Activated naive CD8-positive, alpha-beta T cell treated with anti-CD3 and anti-CD28 coated beads, Interleukin-2, amount 10 ng/mL, durations not matched to agents 7 days and 5 days (primary cell): ENCODE data around the gene PTX3. TPM values are rescaled to one million over a fixed set of nuclear protein-coding genes. Genes with fewer than 3 reads are reported as not detected.

Source experiments
- ATAC-seq: fragments of 150-1000 bp; cut with Tn5 transposase; one replicate; pipeline ENCODE4 v1.10.0; 2021; ENCODE audit warnings: low read depth, moderate library complexity
- POLR2A ChIA-PET: fragments of 350-600 bp; sonication (Branson Sonifier 250); formaldehyde crosslinking; loops from one replicate; lab custom pipeline; 2021; ENCODE audit warnings: antibody characterized with exemption; lab: Charles Lee
- DNase-seq: peaks from one replicate; pipeline ENCODE4 v3.0.0; 2021
- H3K27ac Mint-ChIP-seq: one replicate; pipeline ENCODE4 v1.8.0; 2022; ENCODE audit warnings: mild to moderate bottlenecking, mixed read lengths
- H3K27me3 Mint-ChIP-seq: one replicate; pipeline ENCODE4 v1.8.0; 2022; ENCODE audit warnings: mild to moderate bottlenecking, moderate library complexity, mixed read lengths
- H3K36me3 Mint-ChIP-seq: one replicate; pipeline ENCODE4 v1.8.0; 2021; ENCODE audit warnings: mild to moderate bottlenecking, mixed read lengths
- H3K4me1 Mint-ChIP-seq: one replicate; pipeline ENCODE4 v1.8.0; 2021; ENCODE audit warnings: mixed read lengths
- H3K4me3 Mint-ChIP-seq: one replicate; pipeline ENCODE4 v1.8.0; 2022; ENCODE audit warnings: mild to moderate bottlenecking, moderate library complexity, mixed read lengths
- H3K9me3 Mint-ChIP-seq: one replicate; pipeline ENCODE4 v1.8.0; 2021; ENCODE audit warnings: mixed read lengths
- total RNA-seq, 2 experiments: library from RNA; stranded (reverse); gene quantifications; one replicate each; pipeline ENCODE4 v1.2.3, GENCODE V29; 2021

The PTX3 gene
- total RNA-seq, 2 experiments from 2014 or later, result 0.14 to 0.40 TPM

- DNase-seq (no peak), ATAC-seq (no peak)
- Mint-ChIP-seq H3K4me3 (no peak overlapping the region), H3K4me1 (no peaks in the 10 kb centered on the region), H3K36me3 (no peaks in the 10 kb centered on the region), H3K27ac (no peak overlapping the region), H3K9me3 (no peaks in the 10 kb centered on the region), H3K27me3 (no peaks in the 10 kb centered on the region)
- POLR2A ChIA-PET, result no interaction called here
Measured at GRCh38 chr3:157409516-157409915, 27.1 kb upstream of the PTX3 start.

DNA sequence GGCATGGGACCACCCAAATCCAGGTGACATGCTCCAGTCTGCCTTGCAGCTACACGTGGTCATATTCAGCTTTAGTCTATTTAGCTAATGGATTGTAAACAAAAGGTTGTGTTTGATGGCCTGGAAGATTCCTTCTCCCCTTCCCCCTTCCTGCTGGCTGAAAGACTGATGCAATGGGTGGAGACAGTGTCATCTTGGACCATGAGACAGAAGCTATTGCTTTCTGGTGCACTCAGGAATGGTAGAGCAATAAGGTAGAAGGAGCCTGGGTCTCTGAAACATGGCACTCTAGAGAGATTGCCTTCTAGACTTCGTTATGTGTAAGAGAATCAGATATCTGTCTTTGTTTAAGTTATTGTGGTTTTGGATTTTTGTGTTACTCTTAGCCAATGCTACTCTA, 25.7 kb upstream of the PTX3 start:
- no peaks in the 10 kb centered on the region for H3K9me3 Mint-ChIP-seq
- H3K27me3 Mint-ChIP-seq, result peaks cover 5% of the 10 kb centered on the region
- no peaks in the 10 kb centered on the region for H3K36me3 Mint-ChIP-seq
- no peaks in the 10 kb centered on the region for H3K4me1 Mint-ChIP-seq
- ATAC-seq (no peak), DNase-seq (no peak)
- no peak overlapping the region for H3K4me3 Mint-ChIP-seq
- no peak overlapping the region for H3K27ac Mint-ChIP-seq
- POLR2A ChIA-PET, result no interaction called here

DNA sequence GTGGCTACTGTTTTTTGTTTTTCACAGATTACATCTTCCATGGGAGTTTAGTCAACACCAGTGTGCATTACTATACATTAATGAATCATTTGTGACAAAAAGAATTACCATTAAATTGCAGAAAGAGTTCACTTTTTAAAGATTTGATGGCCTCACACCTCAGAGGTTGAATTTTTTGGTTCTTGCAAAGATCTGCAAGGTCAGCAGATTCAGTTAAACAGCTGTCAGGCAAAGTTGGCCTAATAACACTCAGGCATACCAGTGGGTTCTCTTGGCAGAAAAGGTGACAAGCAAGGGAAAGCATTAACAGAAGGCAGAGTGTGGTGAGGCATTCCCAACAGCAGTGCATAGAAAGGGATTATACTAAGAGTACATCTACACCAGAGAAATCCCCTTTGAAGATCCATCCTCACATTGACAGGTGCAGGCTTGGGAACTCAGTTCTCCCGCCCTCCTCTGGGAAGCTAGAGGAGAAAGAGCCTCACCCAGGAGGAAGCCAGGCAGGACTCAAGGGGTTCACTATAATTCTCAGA, 24.3 kb upstream of the PTX3 start:
- POLR2A ChIA-PET, result no interaction called here
- H3K27me3 Mint-ChIP-seq, result peaks cover 5% of the 10 kb centered on the region
- no peak overlapping the region for H3K4me3 Mint-ChIP-seq
- H3K9me3 Mint-ChIP-seq, result no peaks in the 10 kb centered on the region
- no peak for DNase-seq
- H3K4me1 Mint-ChIP-seq, result no peaks in the 10 kb centered on the region
- H3K27ac Mint-ChIP-seq, result no peak overlapping the region
- ATAC-seq, result no peak
- H3K36me3 Mint-ChIP-seq, result no peaks in the 10 kb centered on the region

DNA sequence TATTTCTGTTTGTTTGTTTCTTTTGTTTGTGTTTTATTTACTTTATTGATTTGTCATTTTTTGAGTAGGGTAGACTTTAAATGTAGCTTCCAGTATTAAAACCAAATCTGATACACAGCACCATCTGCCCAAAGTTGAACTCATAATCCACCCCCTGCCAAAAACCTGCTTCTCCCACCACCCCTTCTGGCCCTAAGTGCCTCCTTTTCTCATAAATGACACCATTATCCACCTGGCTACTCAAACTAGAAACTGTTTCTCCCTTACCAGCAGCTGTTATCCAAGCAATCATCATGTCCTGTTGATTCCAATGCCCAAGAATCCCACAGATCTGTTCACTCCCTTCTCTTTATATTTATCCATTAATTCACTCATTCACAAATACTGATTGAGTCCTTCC, 21.8 kb upstream of the PTX3 start:
- Mint-ChIP-seq H3K27me3 (peaks cover 5% of the 10 kb centered on the region), H3K27ac (no peak overlapping the region), H3K4me1 (no peaks in the 10 kb centered on the region), H3K36me3 (no peaks in the 10 kb centered on the region), H3K9me3 (peaks cover 3% of the 10 kb centered on the region), H3K4me3 (no peak overlapping the region)
- POLR2A ChIA-PET, result no interaction called here
- ATAC-seq, result no peak
- no peak for DNase-seq

DNA sequence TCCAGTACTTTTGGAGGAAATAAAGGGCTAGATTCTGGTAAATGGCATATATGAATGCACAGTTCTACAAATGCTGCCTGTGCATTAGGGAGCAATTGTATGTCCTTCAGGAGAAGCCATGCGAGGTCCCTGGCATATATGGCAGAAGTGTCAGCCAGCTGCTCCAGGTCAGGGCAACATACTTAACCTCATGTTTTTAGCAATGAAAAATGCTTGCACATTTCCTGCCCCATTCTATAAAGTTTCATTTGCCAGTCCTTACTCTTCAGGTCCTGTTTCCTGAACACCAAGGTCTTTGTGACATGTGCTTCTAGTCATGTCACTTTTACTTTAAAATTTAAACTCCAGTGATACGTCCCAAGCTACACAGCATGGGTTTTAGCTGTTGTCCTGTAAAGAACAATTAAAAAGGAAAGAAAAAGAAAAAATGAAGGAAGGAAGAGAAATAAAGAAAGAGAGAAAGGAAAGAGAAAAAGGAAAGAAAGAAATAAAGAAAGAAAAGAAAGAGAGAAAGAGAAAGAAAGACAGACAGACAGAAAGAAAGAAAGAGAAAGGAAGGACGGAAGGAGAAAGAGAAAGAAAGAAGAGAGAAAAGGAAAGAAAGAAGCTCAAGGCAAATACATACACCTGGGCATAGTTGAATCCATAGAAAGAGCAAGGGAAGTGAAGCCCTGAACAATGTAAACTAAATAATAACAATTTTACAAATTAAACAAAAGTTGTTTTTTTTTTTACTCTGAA, 20.1 kb upstream of the PTX3 start:
- no peak for DNase-seq
- Mint-ChIP-seq H3K36me3 (no peaks in the 10 kb centered on the region), H3K4me3 (no peak overlapping the region)

DNA sequence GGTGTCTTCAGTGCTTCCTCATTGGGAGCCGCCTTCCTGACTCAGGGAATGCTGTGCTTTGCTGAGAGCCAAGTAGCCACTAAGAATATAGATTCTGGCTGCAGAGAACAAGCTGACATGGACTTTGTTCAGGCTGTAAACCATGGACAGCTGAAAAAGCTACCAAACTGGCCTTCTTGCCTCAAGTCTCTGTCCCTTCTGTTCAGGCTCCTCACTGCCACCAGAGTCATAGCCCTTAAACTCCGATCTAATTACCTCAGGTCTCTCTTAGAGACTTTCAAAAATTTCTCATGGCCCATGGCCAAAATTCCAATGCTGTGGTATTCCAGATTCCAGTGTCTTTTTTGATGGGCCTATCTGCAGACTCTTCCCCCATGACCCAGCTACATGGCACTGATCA, 19.4 kb upstream of the PTX3 start:
- no peaks in the 10 kb centered on the region for H3K36me3 Mint-ChIP-seq
- H3K4me3 Mint-ChIP-seq, result no peak overlapping the region
- H3K27ac Mint-ChIP-seq, result no peak overlapping the region
- POLR2A ChIA-PET, result no interaction called here
- peaks cover 3% of the 10 kb centered on the region for H3K9me3 Mint-ChIP-seq
- ATAC-seq (no peak), DNase-seq (no peak)
- peaks cover 5% of the 10 kb centered on the region for H3K27me3 Mint-ChIP-seq
- no peaks in the 10 kb centered on the region for H3K4me1 Mint-ChIP-seq

More for the DNA sequence above, 20.1 kb upstream of the PTX3 start:
- Mint-ChIP-seq H3K4me1 (no peaks in the 10 kb centered on the region), H3K27ac (no peak overlapping the region), H3K9me3 (peaks cover 3% of the 10 kb centered on the region), H3K27me3 (peaks cover 5% of the 10 kb centered on the region)
- POLR2A ChIA-PET, result no interaction called here
- no peak for ATAC-seq

- Mint-ChIP-seq H3K27ac (no peak overlapping the region), H3K9me3 (peaks cover 3% of the 10 kb centered on the region), H3K4me3 (no peak overlapping the region), H3K36me3 (no peaks in the 10 kb centered on the region), H3K27me3 (peaks cover 5% of the 10 kb centered on the region), H3K4me1 (no peaks in the 10 kb centered on the region)
- ATAC-seq (no peak), DNase-seq (no peak)
- POLR2A ChIA-PET, result no interaction called here
Measured at GRCh38 chr3:157418104-157418503, 18.5 kb upstream of the PTX3 start.

DNA sequence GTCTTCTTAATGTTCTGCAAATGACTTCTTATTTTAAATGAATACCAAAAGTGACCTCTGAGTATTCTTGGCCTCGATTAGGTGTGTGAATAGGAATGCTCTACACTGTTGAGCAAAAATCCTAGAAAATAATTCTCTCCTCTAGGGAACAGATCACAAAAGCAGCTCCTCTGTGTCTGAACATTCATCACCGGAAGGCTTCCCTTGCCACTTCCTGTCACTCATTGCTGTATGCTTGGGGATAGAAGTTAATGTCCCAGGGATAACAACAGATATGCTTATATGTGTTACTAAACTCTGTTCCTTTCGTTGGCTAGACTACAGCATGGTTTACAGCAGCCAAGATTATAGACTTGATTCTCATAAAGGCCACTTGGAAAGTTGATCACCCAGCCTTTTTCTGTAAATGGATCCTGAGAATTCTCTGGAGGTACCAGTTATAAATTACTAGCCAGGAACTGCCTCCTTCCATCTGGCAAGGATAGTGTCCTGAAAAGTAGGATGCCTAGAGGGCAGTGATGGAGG, 16.0 kb upstream of the PTX3 start:
- H3K36me3 Mint-ChIP-seq, result no peaks in the 10 kb centered on the region
- no peak overlapping the region for H3K4me3 Mint-ChIP-seq
- H3K27me3 Mint-ChIP-seq, result no peaks in the 10 kb centered on the region
- no peak for DNase-seq
- ATAC-seq, result no peak
- no peaks in the 10 kb centered on the region for H3K4me1 Mint-ChIP-seq
- POLR2A ChIA-PET, result no interaction called here
- no peak overlapping the region for H3K27ac Mint-ChIP-seq
- H3K9me3 Mint-ChIP-seq, result peaks cover 5% of the 10 kb centered on the region

DNA sequence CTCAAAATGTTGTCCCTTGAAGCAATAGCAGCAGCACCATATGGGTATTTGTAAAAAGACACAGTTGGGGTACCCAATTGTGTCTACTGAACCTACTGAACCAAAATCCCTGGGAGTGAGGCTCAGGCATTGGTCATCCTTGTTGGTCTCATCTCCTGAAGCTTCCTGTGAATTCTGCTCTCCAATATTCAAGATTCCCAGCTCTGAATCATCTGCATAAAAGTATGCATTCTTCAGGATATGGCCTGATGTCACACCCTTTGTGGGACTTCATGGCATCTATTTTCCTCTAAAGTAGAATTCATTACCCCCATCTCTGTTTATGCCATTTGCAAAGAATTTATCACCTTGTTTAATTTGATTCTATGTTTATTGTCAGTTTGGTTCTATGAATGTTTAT, 13.3 kb upstream of the PTX3 start:
- no peak overlapping the region for H3K27ac Mint-ChIP-seq

DNA sequence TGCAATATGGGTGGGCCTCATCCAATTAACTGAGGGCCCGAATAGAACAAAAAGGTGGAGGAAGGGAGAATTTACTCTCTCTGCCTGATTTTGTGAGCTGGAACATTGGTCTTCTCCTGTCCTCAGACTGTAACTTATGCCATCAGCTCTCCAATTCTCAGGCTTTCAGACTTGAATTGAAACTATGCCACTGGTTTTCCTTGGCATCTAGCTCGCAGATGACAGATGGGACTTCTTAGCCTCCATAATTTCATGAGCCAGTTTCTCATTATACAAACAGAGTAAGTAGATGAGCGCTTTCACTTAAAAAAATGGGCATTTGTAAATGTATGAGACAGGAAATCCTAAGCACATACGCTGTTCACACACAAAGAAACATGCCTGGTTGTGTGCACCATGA, 8.7 kb upstream of the PTX3 start:
- ATAC-seq (no peak), DNase-seq (no peak)
- peaks cover 10% of the 10 kb centered on the region for H3K27me3 Mint-ChIP-seq
- H3K36me3 Mint-ChIP-seq, result no peaks in the 10 kb centered on the region
- no peaks in the 10 kb centered on the region for H3K4me1 Mint-ChIP-seq
- H3K4me3 Mint-ChIP-seq, result no peak overlapping the region
- peaks cover 3% of the 10 kb centered on the region for H3K9me3 Mint-ChIP-seq
- no peak overlapping the region for H3K27ac Mint-ChIP-seq
- POLR2A ChIA-PET, result no interaction called here

More for the DNA sequence above, 13.3 kb upstream of the PTX3 start:
- peaks cover 5% of the 10 kb centered on the region for H3K9me3 Mint-ChIP-seq
- no peaks in the 10 kb centered on the region for H3K4me1 Mint-ChIP-seq
- H3K27me3 Mint-ChIP-seq, result no peaks in the 10 kb centered on the region
- DNase-seq, result no peak
- ATAC-seq, result no peak
- POLR2A ChIA-PET, result no interaction called here
- H3K36me3 Mint-ChIP-seq, result no peaks in the 10 kb centered on the region
- H3K4me3 Mint-ChIP-seq, result no peak overlapping the region

DNA sequence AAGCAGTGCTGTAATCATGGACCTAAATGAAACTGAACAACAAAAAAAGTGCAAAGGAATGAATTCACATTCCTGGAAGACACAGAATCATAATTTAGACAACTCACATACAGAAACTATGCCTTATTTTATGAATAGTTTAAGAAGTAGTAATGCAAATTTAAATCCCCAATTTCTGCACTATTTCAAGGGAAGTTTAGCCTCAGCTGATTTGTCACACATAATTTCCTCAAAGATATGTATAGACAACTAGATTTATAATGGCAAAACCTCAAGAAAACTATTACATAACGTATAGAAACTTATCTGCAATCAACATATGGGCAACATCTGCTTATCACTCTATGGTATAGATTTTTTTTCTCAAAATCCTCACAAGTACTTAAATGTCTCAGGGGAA, 7.8 kb upstream of the PTX3 start:
- Mint-ChIP-seq H3K27ac (no peak overlapping the region), H3K4me1 (no peaks in the 10 kb centered on the region), H3K36me3 (no peaks in the 10 kb centered on the region), H3K4me3 (no peak overlapping the region), H3K27me3 (peaks cover 10% of the 10 kb centered on the region), H3K9me3 (peaks cover 3% of the 10 kb centered on the region)
- POLR2A ChIA-PET, result no interaction called here
- DNase-seq, result no peak
- ATAC-seq, result no peak

- H3K36me3 Mint-ChIP-seq, result no peaks in the 10 kb centered on the region
- H3K9me3 Mint-ChIP-seq, result no peaks in the 10 kb centered on the region
- POLR2A ChIA-PET, result no interaction called here
- no peaks in the 10 kb centered on the region for H3K4me1 Mint-ChIP-seq
- H3K27me3 Mint-ChIP-seq, result peaks cover 15% of the 10 kb centered on the region
- no peak overlapping the region for H3K4me3 Mint-ChIP-seq
- ATAC-seq (no peak), DNase-seq (no peak)
- no peak overlapping the region for H3K27ac Mint-ChIP-seq
Measured at GRCh38 chr3:157429708-157430107, 6.9 kb upstream of the PTX3 start.

DNA sequence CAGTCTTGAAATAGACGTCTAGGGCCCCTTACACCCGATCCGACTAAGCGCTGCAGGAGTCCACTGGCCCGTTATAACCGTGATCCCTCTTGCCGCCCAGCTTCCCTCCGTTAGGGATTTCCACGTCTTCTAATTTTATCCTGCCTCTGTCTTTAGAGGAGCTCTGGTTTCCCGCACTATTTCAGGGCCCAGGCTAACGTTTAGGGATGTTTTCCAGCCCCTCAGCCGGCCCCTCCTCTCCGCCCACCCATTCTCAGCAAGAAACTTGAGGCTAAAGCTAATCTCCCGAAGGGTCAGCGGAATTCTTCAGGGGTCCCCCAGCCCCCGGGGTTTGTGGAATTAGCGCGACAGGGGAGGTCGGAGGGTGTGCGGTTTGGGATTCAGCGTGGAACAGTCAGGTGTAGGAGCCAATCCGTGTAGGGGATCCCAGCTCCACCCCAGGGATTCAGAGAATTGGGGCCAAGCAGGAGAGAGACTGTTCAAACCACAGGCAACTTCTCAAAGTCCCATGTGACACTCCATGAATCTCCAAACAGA, 1.6 kb downstream of the PTX3 start:
- Mint-ChIP-seq H3K27ac (no peak overlapping the region), H3K4me3 (peak overlapping the region; percentile 69), H3K9me3 (no peaks in the 10 kb centered on the region), H3K27me3 (peaks cover 46% of the 10 kb centered on the region), H3K4me1 (peaks cover 5% of the 10 kb centered on the region), H3K36me3 (no peaks in the 10 kb centered on the region)
- POLR2A ChIA-PET, result no interaction called here
- DNase-seq (no peak), ATAC-seq (no peak)

GRCh38 chr3:157441102-157441624, 4.5 kb downstream of the PTX3 start:
- Mint-ChIP-seq H3K4me3 (no peak overlapping the region), H3K9me3 (no peaks in the 10 kb centered on the region), H3K36me3 (no peaks in the 10 kb centered on the region), H3K4me1 (peaks cover 5% of the 10 kb centered on the region), H3K27me3 (peaks cover 30% of the 10 kb centered on the region), H3K27ac (no peak overlapping the region)
- no peak for ATAC-seq
- POLR2A ChIA-PET, result no interaction called here
- no peak for DNase-seq
